NCI-H1436 treated with DMSO at 0.1 percent for 48 hours (cell line): Measurements from ENCODE around the gene ZBTB7B.
A peak's percentile ranks its signal among the peaks of the same experiment; 100 is the strongest.

Source experiments
- DNase-seq: peaks from one replicate; lab custom pipeline; 2025; lab: John Stamatoyannopoulos, UW

ZBTB7B gene

DNA sequence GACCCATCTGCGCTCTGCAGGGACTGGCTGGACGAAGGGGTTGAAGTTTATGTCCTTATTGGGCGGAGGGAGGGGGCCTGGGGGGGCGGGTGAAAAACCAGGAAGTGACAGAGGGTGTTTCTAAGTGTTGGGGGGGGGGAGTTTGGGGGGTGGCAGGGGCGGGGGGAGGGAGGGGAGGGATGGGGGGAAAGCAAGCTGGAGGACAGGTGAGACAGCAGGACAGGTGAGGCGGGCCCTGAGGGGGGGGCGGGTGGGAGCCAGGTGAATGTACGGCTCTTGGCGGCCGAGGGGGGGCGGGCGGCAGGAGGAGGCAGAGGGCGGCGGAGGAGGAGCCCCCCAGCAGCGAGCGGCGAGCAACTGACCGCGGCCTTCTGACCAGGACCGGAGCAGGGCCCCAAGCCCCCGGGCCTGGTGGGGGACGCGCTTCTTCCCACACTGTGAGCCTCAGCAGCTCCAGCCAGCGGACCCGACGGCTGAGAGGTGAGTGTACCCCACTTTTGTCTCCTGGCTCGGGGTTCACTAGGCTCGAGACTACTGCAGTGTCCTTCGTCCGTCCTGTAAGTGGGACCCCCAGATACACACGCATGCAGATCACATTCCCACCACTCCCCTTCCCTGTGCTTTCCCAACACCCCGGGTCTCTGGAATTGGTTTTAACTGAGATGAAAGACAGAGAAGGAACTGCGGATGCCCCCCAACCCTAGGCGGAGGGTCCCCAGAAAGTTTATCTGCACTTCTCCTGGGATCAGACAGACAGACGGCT, at the start of gene ZBTB7B:
Gene ZBTB7B (plus strand): TSS at position 339 of the 763 bp plus-strand sequence. CDS start 11,859 bp downstream, outside the sequence.
- no peak for DNase-seq

DNA sequence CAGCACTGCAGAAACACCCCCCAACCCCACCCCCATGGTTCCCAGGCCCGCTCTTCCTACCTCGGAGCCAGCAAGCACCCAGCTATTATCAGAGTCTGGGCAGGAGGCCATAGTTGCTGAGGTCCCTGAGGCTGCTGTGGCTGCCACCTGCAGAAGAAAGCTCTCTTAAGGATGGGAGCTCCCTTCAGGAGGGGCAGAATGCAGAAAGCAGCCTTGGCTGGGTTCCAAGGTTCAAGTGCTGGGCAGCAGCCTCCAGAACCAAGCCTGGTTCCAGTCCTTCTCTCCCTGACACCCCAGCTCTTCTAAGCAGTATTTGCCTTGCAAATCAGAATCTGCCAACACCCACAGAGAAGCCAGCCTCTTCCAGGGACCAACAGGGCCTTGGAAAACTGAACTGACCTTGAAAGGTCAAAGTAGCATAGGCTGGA, 49.0 kb upstream of the ZBTB7B start:
- DNase-seq = no peak

DNA sequence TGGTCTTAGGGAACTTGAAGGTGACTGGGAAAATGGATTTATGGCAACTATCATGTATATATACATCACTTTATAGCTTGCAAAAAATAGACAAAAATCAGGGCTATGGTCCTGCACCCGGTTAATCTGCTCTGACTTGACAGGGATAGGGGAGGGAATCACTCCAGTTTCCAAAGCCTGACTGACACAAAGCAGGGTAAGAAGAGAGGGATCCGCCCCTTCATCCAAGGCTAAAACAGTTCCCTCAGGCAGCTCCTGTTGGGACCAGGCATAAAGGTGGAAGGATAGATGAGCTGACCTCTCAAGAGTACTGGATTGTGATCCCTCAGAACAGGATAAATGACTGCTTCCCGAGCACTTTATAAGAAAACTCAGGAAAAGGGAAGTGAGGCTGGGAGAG, 48.1 kb upstream of the ZBTB7B start:
- DNase-seq = no peak

DNA sequence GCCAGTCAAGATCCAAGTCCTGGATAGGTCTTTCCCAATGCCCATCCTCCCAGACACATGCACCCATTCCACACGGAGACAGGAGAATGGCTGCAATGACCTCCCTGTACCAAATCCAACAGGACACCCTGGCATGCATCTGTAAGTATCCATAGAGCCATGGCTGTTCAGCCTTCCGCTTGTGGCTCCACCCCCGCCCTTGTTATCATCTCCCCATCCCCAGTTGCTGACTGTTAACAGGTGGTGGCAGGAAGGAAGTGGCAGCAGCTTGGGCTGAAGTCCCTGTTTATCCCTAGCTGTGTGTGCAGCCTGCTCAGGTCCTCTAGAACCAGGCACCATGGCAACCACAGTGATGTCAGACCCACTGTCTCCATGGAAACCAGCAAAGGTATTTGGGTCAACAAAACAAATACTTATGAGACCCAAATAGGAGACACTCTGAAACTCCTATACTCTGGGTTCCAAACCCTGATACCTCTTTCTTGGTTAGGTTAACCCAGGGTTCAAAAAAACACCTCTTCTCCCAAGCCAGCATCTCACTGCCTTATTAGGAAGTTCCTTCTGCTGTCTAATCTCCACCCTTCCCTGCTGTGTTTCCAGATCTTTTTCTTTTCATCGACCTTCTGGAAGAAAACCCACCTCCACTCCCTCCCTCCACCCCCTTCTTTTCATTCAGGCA, 47.4 kb upstream of the ZBTB7B start:
- no peak for DNase-seq

DNA sequence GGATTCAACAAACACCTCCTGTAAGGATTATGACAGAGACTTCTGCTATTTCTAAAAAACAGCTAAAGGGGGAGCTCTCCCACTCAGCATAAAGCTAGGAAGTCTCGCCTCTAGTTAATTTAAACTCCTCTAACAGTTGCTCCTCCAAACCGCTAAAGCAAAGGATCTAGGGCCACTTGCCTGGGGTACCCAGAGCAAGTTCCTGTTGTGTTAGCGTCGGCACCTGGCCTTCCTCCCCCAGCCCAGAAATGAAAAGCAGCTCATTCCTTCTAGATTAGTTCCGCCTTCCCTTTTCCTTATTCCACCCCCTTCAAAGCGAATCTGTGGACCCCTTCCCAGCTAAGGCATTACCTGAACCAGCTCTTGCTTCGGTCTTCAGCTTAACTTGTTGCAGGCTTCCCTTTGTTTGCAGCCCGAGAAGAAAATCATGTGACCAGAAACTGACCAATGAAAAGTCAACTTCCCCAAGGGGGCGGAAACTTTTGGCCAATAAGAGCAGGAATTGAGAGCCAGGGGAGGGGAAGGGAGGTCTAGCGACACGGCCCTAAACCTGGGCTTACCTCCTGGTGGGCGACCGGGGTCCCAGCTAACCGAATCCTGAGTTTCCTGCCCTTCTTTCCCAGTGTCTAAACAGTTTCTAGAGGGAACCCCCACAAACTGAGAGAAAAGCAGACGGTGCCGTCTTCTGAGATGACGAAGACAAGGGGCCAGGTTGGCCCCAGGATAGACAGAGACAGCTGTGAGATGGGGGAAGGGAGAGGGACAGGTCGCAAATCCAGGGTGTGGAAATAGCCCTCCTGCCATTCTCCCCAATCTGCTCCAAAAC, 46.7 kb upstream of the ZBTB7B start, which contains the start of gene PBXIP1:
Gene PBXIP1 (minus strand): TSS at position 382 of the 826 bp plus-strand sequence. CDS start 2,378 bp downstream, outside the sequence.
- DNase-seq = peak; percentile 49

DNA sequence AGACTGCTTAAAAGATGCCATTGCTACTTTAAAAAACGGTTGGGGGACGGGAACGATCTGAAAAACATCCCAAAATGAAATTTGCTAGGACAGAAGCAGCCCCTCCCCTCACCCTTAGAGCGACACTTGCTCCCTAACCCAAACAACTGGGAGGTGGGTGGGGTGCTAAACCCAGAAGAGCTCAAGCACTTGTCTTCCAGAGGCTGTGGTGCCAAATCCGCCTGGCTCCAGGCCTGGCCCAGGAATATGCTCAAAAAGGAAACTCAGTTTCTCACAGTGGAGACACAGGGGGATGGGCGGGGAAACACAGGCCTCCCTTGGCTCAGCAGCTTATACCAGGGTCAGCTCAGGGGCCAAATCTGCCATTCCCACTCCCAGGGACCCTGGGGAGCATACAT, 46.1 kb upstream of the ZBTB7B start:
- no peak for DNase-seq

DNA sequence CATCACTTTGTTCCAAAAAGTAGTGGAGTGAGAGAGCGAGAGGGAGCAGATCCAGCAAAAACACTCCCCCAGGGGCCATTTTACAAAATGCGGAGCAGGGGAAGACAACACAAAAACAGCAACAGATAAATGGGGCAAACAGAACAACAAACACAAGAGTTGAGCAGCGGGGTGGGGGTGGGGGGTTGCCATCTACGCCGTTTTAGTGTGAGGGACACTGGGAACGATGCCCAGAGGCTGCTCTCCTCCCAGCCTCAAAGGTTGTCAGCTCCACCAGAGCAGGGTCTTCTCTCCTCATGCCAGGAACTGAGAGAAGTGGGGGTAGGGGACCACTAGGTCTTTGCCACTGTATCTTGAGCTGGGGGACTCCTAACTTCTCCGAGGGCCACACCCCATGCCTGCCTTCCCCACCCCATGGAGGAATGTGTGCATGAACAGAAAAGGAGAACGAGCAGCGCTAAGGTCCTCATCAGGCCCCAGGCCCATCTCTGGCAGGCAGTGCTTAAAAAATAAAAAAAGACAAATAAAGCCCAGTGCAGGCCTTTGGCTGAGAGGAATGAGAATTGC, 45.4 kb upstream of the ZBTB7B start:
- no peak for DNase-seq

DNA sequence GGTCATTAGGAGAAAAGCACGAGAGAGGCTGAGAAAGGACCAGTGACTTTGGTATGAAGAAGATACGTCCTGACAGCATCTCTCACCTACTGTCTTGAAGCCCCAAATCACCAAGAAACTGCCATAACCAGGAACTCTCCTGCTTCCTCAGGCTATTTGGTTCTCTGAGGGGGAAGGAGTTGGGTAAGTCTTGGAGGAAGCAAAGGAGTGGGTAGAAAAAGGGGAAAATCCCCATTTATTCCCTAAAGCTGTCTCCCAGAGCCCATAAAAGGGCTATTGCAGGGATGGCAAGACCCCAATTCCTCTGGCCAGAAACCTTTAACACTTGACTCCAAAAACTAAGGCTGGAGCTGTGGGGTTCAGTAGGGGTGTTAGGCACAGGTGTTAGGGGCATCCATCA, 44.6 kb upstream of the ZBTB7B start:
- no peak for DNase-seq

DNA sequence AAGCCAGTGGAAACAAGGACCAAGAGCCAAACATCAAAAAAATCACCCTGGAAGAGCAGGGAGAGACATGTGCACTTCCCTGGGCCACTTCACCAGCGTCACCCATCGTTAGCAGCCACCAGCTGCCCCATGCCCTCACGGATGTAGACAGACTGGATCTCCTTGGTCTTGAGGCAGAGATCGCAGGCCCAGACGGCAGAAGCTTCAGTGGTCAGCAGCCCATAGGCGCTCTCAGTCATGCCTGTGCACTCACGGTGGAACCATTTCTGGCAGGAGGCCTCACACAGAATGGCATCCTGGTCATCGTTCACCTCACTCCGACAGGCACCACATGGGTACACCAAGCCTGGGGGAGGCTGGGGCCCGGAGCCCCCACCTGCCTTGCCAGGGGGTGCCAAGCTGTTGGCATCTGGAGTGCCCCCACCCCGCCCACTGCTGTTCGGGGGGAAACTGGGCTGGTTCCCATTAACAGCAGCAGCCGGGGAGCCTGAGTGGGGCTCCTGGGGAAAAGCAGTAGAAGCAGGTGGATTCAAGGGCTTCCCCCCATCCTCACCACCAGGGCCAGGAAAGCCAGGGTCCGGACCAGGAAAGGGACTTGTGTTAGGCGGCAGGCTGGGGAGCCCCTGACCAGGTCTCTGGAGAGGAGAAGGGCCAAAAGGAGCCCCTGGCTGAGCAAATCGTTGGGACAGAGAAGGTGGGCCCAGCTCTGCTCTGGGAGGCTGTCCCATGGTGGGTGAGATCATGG, 43.7 kb upstream of the ZBTB7B start:
- no peak for DNase-seq

DNA sequence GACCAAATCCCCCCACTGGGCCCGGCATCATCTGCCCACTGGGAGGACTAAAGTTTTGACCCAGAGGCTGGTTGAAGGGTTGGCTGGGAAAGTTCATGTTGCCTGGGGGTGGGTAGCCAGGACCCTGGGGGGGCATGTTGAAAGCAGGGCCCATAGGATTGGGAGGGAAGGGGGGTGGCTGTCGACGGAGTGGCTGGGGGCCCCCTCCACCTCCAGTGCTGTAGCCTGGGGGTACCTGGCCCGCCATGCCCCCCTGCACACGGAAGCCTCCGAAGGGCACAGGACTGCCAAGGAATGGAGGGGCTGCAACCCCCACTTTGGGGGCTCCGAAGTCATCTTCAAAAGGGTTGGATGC, 43.2 kb upstream of the ZBTB7B start:
- DNase-seq = no peak

DNA sequence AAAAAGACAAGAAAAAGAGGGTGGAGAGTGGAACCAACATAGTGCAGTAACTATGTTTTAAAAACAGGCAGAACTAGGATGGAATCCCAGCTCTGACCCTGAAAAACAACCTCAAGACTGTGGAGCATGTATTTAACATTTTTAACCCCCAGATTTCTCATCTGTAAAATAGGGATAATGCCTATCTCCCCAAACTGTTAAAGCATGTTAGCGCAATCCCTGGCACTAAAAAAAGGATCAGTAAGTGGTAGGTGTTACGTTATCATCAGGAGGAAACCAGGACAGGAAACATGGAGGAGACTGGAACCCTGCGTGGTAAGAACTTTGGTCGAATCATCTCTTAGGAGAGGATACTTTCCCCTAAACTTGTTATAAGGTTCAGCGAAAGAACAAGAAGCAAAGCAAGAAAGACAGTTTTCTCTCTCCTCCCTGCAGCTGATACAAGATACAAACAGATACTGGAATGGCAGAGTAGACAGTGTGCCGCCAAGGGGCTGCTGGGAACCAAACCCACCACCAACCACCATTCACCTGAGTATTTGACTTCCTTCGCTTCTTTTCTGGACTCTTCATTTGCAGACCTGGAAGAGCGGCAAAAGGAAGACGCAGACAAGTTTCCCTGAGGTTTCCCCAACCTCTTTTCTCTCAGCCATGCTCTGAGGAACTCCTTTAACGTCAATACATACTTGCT, 42.0 kb upstream of the ZBTB7B start:
- no peak for DNase-seq

DNA sequence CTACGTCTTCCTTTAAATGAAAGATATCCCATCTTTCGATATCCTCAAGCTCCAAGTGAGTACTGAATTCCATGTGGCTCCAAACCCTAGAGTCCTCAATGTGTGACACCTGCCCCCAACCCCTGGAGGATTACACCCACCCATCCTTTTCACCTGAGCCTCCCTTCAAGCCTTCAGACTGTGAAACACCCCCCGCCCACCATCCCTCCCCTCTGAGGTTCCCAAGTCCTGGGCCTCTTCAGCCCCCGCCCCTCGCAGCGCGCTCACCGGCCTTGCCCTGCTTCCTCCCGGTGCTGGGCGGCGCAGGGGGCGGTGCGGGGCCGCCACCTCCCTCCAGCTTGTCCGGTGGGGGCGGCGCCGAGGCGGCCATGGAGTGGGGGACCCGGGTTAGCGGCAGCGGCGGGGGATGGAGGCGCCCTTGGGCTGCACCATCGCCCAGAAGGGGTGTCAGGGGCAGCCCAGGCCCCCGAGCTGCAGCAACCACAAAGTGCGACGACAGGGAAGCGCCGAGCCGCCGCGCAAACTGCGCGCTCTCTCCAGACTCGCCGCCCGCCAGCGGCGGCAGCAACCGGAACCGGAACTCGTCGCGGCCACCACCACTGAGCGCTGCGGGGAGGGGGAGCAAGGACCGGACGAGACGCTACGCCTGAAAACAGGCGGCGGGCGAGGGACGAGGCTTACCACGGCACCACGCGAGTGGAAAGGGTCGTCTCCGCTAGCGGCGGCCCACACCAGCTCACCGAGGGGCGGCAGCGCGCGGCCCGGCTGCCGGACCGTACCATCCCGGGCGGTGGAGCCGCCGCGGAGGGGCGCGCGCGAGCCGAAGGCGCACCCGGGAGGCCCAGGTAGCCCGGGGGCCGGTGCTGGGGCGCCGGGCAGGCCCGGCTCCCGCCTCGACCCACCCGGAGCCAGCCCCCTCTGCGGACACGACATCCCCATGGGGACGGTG, 41.1 kb upstream of the ZBTB7B start, which contains the start of gene PYGO2:
Gene PYGO2 (minus strand): TSS at position 576 of the 949 bp plus-strand sequence. CDS start 206 bp downstream, at position 370.
- DNase-seq = no peak

DNA sequence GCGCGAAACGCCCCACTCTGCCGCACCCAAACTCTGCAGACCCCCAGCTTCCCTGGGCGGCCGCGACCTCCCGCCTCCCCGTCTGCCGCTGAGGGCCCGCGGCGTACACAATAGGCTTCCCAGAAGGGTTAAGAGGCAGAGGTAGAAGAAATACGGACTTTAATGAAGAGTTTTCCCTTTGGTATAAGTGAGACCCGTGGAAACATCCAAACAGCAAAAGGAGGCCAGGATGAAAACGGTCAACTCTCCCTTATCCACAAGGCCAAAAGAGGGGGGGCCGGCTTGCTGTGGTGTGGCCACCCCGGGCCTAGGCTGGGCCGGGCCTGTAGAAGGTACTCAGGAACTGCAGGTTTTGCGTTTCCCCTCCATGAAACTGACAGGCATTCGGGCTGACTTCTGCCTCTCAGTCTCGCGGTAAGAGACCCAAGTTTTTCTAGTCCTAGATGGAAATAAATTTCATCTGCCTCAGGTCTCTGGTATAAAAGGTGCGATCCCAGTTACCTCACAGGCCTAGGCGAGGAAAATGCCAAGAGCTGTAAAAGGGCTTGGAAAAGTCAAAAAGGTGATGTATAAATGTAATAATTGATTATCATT, 40.3 kb upstream of the ZBTB7B start:
- DNase-seq = no peak

DNA sequence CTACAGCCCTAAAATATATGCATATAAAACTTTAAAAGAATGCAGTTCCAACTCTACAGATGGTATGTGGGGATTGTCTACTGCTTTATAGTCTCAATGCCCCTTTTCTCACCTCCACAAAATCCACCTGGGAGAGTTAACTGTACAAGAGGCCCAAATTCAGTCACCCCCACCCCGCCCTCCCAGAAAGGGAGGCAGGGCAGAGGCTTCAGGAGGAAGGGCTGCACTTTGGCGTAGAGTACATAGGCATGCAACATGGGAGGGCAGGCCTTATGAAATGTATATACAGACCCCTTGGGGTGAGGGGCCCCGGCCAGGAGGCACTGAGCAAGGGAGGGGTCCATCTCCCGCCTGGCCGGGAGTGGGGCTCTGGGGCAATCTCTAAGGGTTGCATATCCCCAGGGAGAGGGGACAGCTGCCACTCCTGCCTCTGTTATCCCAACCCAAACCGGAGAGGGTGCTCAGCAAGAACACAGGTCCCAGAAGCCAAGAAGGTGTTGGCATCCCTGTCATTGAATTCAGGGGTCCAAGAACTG, 39.7 kb upstream of the ZBTB7B start:
- no peak for DNase-seq

DNA sequence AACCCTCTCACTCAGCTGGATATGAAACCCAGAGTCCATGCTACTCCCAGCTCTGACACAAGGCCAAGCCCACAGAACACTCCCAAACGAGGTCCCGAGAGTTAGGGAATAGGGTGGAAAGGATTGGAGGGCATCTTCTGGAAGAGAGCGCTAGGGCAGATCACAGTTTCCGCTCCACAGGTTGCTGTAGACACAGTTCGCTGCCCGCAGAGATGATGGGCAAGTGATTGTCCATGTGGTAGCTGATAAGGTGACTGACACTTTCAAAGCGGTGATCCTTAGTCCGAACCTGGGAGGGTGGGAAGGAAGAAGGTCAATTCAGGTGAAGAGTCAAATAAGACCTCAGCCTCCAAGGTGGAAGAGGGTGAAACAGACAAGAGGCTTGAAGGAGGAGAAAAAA, 39.0 kb upstream of the ZBTB7B start:
- DNase-seq = no peak

DNA sequence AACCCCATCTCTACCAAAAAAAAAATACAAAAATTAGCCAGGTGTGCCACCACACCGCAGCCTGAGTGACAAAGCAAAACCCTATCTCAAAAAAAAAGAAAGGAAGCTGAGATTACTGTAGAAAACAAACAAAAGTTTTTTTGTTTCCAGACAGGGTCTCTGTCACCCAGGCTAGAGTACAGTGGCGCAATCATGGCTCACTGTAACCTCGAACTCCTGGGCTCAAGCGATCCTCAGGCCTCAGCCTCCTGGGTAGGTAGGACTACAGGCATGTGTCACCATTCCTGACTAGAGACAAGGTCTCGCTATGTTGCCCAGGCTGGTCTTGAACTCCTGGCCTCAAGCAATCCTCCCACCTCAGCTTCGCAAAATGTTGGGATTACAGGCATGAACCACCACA, 38.2 kb upstream of the ZBTB7B start:
- no peak for DNase-seq

DNA sequence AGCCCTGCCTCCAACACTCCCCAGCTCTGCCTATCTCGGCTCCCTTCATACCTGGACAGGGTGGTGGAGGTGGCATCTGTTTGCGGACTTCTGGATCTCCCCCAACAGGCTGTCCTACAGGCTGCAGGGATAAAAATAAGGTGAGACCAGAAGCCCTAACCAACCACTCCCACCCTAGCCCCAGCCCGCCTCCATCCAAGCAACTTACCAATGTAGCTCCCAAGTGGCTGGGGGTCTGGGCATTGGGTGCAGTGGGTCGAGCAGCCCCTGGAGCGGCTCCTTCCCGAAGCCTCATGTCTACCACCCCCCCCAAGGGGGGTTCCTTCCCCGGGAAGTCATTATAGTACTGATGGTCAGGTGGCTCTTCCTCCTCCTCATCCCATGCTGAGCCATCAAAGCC, 36.5 kb upstream of the ZBTB7B start:
- no peak for DNase-seq

DNA sequence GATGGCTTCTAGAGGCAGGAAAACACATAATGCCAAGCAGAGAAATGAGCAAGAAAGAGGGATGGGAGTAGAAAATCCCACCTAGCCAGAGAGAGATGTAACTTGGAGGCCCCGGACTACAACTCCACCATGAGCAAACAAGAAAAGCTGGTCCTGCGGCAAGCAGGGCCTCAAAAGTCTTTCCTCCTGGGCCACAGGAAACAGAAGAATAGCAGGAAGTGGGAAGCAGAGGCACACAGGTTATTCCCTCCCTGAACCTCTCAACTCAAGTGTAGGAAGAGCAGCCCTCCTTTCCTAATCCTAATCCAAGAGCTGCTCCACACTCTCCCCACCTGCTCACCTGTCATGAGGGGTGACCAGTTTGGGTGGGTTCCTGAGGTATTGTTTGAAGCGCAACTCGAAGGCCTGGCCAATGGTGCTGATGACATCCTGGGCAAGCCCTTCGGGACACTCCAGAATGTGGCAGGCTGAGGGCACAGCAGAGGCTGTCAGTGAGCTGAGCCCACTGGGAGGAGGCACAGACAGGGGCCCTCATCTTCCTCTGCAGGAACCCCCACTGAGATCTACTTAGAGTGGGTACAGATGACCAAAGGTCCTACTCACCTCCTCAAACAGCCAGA, 35.2 kb upstream of the ZBTB7B start:
- no peak for DNase-seq

DNA sequence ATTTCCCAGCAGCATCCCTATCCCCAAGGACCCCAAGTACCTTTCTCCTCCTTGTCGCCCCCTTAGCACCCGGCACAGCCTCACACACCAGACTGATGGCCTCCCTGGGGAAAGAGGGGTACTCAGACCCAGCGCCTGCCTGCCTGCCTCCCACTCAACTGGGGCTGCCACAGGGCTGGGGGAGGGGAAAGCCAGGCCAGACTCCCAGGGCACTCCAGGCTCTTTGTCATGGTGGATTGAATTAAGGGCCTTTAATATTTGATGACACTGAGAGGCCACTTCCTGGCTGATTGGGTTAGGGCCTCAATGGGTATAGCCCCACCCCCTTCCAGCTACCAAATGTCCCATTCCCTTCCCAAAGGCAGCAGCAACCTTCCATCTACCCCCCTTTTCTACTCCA, 33.9 kb upstream of the ZBTB7B start:
- no peak for DNase-seq
